Coronary artery (tissue), 2 donors: ENCODE measurements around the gene EGLN3.

ENCODE experiments used
- DNase-seq: peaks from one replicate; pipeline ENCODE4 v3.0.0-alpha.2; 2017; ENCODE audit warnings: low spot score
- H3K27ac ChIP-seq, 2 donors: fragments of 200-600 bp; sonication (generic); one replicate each; pipeline ENCODE4 v1.5.1; 2016 to 2019
- H3K4me3 ChIP-seq: fragments of 200-600 bp; sonication (generic); 2 replicates; pipeline ENCODE4 v1.5.1; 2016; ENCODE audit warnings: mild to moderate bottlenecking, moderate library complexity
- TF ChIP-seq, protein P1 (sequence below): fragments of 200-600 bp; sonication (generic); IDR thresholded peaks from one replicate; pipeline ENCODE4 v1.5.1; 2019; ENCODE audit warnings: antibody characterized with exemption

Gene EGLN3

DNA sequence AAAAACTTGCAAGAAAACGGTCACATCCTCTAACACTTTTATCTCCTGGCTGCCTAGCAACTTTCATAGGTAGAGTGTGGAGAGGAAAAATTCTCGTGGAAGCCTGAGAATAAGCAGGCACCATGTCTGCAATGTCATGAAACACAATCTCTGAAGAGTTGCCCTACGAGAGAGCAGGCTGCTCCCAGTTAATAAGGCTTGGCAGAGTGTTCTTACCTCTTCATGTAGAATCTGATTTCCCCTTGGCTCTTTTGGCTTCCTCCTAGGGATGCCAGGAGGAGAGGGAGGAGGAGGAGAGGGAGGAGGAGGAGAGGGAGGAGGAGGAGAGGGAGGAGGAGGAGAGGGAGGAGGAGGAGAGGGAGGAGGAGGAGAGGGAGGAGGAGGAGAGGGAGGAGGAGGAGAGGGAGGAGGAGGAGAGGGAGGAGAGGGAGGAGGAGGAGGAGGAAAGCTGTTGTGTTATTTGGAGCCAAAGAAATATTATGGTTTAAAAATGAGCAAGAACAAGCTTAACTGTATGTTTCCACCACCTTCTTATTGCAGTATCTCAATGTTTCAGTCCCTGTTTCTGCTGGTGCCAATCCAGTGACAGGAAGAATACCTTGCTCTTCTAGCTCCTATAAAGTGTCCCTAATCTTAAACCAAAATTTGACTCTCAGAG lies 52.9 kb downstream of the EGLN3 start:
- H3K27ac ChIP-seq = no peak overlapping the region
- TF ChIP-seq, protein P1, sequence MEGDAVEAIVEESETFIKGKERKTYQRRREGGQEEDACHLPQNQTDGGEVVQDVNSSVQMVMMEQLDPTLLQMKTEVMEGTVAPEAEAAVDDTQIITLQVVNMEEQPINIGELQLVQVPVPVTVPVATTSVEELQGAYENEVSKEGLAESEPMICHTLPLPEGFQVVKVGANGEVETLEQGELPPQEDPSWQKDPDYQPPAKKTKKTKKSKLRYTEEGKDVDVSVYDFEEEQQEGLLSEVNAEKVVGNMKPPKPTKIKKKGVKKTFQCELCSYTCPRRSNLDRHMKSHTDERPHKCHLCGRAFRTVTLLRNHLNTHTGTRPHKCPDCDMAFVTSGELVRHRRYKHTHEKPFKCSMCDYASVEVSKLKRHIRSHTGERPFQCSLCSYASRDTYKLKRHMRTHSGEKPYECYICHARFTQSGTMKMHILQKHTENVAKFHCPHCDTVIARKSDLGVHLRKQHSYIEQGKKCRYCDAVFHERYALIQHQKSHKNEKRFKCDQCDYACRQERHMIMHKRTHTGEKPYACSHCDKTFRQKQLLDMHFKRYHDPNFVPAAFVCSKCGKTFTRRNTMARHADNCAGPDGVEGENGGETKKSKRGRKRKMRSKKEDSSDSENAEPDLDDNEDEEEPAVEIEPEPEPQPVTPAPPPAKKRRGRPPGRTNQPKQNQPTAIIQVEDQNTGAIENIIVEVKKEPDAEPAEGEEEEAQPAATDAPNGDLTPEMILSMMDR = no peak

DNA sequence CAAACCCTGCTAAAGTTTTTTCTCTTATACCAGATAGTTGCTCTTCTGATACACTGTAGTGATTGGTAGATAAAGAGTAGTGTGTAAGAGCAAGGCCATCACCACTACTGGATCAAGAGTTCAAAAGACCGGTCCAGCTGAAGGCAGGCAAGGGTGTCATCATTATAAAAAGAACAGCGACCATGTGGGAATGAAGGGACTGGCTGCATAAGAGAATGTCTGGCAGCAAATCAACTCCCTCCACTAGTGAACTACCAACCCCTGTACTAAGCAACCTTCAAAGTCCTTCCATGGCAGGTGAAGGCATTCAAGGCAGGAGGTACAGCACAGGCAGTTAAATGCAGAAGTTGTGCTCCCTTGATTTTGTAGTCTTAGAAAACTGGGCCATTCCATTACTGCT lies 53.5 kb downstream of the EGLN3 start:
- Histone ChIP-seq H3K4me3 (no peak overlapping the region), H3K27ac (no peak overlapping the region)
- DNase-seq = no peak
- TF ChIP-seq, protein P1 = no peak

More for the DNA sequence above, 52.9 kb downstream of the EGLN3 start:
- H3K4me3 ChIP-seq = no peak overlapping the region
- no peak for DNase-seq

DNA sequence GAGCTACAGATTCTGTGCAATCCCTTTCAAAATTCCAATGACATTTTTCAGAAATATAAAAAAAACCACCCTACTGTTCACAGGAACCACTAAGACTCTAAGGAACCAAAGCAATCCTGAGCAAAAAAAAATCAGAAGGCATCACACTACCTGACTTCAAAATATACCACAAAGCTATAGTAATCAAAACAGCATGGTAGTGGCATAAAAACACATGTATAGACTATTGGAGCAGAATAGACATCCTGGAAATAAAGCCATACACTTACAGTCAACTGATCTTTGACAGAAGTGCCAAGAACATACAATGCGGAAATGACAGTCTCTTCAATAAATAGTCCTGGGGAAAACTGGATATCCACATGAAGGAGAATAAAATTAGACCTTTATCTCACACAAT lies 56.5 kb downstream of the EGLN3 start:
- H3K27ac ChIP-seq = no peak overlapping the region
- H3K4me3 ChIP-seq = no peak overlapping the region
- TF ChIP-seq, protein P1 = no peak
- DNase-seq = no peak

DNA sequence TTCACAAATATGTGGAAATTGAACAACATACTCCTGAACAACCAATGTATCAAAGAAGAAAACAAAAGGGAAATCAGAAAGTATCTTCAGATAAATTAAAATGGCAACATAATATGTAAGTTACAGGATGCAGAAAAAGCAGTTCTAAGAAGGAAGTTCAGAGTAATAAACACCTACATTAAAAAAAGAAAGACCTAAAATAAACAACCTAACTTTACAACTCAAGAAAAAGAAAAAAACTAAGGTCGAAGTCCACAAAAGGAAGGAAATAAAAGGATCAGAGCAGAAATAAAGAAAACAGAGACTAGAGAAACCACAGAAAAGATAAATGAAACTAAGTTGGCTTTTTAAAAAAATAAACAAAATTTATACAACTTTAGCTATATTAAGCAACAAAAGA lies 59.2 kb downstream of the EGLN3 start:
- H3K4me3 ChIP-seq = no peak overlapping the region
- DNase-seq = no peak
- H3K27ac ChIP-seq = no peak overlapping the region
- TF ChIP-seq, protein P1 = no peak

DNA sequence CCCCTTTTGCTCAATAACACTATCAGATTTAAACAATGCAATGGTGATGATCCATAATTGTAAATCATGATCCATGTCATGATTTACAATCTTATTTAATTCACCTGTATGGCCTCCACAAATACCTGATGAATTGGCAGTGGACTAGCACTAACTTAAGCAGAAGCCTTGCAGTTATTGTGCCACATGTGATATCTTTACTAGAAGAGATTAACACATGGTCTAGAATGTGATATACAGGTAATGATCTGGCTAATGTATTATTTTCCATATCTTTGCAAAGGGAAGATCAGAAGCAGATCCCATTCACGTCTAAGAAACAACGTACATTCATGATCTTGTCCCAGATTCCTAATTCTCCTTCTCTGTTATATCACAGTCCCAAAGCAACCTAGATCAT lies 66.0 kb downstream of the EGLN3 start:
- Histone ChIP-seq H3K27ac (no peak overlapping the region), H3K4me3 (no peak overlapping the region)
- DNase-seq = no peak
- TF ChIP-seq, protein P1 = no peak

DNA sequence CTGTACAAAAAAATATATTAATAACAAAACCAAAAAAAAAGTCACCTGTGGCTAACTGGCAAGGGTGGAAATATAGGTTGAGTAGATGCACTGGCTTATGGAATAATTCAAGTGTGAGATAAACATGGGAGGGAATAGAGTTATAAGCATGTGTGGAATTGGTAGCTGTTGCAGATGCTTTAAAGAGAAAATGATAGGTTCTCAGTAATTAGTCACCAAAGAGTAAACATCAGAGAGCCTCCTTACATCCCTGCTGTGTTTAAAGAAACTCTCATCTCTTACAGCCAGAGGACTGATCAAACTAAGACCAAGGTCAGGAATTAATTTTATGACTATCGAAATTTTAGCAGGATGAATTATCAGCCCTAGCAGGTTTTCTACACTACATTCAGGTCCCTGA lies 70.5 kb downstream of the EGLN3 start:
- Histone ChIP-seq H3K4me3 (no peak overlapping the region), H3K27ac (no peak overlapping the region)
- TF ChIP-seq, protein P1 = no peak
- no peak for DNase-seq

DNA sequence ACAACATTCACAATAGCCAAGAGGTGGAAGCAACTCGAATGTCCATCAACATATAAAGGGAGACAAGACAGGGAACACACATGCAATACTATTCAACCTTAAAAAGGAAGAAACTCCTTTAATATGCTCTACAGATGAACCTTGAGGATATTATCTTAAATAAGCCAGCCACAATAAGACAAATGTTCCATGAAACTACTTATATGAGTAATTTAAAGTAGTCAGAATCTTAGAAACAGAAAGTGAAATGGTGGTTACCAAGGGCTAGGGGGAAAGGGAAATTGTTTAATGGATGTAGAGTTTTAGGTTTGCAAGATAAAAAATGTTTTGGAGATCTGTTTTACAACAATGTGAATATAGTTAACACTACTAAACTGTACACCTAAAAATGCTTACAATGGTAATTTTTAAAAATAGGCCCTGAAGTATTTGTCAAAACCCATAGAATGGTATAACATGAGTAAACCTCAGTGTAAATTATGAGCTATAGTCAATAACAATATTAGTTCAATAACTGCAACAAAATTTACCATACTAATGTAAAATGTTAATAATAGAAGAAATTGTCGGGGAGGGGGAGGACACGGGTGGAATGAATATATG lies 71.1 kb downstream of the EGLN3 start:
- no peak for DNase-seq
- TF ChIP-seq, protein P1 = no peak
- H3K27ac ChIP-seq = no peak overlapping the region

More for the DNA sequence above, 71.1 kb downstream of the EGLN3 start:
- no peak overlapping the region for H3K4me3 ChIP-seq
